Renal pelvis (tissue), 4 donors: ENCODE results near the gene BOLL. TPM values are rescaled to one million over a fixed set of nuclear protein-coding genes. Genes with fewer than 3 reads are reported as not detected.
"Not testable (repeated sequence)": the region's sequence is repeated elsewhere in the genome, so short reads cannot be mapped to it uniquely, and the experiment has no call there.

Experiments used
- DNase-seq: peaks from one replicate; pipeline ENCODE4 v3.0.0-alpha.2; 2013
- polyA plus RNA-seq, 3 donors: library from polyadenylated mRNA; unstranded; fragments of 120-200 nt; gene quantifications; one replicate each; pipeline ENCODE4 v1.2.1, GENCODE V29; 2013; ENCODE audit not compliant: insufficient read length in 3 of 3

Gene BOLL
- polyA plus RNA-seq, 3 donors: not detected

GRCh38 chr2:197707316-197708213, 77.6 kb downstream of the BOLL start:
- peak; percentile 28 for DNase-seq

GRCh38 chr2:197706839-197707207, 78.3 kb downstream of the BOLL start:
- DNase-seq: no peak

DNA sequence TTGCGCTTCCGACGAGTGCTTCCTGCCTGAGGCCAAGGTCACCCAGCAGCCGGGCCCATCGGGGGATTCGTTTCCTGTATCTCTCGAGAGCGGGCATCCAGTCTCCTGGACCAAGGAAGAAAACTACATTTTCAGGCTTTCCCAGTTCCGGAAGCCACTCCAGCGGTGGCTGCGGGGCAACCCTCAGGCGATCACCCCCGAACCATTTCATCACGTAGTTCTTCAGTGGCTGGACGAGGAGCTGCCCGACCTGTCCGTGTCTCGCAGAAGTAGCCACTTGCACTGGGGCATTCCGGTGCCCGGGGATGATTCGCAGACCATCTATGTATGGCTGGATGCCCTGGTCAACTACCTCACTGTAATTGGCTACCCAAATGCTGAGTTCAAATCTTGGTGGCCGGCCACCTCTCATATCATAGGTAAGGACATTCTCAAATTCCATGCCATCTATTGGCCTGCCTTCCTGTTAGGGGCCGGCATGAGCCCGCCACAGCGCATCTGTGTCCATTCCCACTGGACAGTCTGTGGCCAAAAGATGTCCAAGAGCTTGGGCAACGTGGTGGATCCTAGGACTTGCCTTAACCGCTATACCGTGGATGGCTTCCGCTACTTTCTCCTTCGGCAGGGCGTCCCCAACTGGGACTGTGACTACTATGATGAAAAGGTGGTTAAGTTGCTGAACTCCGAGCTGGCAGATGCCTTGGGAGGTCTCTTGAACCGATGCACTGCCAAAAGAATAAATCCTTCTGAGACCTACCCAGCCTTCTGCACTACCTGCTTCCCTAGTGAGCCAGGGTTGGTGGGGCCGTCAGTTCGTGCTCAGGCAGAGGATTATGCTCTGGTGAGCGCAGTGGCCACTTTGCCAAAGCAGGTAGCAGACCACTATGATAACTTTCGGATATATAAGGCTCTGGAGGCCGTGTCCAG, 78.9 kb downstream of the BOLL start:
- no peak for DNase-seq

DNA sequence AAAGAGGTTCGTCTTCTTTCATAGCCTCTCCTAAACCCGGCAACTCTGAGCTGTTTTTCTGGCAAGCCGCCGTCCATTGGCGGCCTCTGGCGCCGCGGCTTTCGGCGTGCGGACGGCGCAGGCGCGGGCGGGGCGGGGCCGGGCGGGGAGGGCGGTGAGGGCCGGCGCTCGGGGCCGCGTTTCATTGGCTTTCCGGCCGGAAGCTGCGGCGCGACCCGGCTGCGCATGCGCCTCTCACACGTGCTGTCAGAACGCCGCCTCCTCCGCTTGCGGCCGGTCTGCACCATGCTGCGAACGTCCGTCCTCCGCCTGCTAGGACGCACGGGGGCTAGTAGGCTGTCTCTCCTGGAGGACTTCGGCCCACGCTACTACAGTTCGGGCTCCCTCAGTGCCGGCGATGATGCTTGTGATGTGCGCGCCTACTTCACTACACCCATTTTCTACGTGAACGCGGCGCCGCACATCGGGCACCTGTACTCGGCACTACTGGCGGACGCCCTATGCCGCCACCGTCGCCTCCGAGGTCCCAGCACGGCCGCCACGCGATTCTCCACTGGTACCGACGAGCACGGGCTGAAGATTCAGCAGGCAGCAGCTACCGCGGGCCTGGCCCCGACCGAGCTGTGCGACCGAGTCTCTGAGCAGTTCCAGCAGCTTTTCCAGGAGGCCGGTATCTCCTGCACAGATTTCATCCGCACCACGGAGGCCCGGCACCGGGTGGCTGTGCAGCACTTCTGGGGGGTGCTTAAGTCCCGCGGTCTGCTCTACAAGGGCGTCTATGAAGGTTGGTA, 79.8 kb downstream of the BOLL start, which contains the start of gene MARS2:
MARS2 (plus strand) TSS at position 249 of the 791 bp plus-strand sequence; CDS start at position 286, 37 bp downstream.
- DNase-seq: peak; percentile 91

GRCh38 chr2:197704434-197705120, 80.5 kb downstream of the BOLL start:
- DNase-seq: no peak

DNA sequence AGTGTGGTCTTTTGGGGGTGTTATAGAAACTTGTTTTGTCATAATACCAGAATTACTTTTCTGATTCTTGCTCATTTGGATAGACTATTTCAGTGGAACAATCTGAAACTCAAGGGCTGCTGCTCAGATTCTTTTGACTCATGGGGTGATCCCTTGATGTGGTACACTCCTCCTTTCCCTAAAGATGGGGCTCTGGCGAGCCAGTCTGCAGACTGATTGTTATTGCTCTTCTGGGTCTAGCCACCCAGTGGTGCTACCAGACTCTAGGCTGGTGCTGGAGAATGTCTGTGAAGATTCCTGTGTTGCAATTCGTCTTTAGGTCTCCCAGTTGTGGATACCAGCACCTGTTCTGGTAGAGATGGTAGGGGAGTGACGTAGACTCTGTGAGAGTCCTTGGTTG, 84.2 kb downstream of the BOLL start:
- no peak for DNase-seq

DNA sequence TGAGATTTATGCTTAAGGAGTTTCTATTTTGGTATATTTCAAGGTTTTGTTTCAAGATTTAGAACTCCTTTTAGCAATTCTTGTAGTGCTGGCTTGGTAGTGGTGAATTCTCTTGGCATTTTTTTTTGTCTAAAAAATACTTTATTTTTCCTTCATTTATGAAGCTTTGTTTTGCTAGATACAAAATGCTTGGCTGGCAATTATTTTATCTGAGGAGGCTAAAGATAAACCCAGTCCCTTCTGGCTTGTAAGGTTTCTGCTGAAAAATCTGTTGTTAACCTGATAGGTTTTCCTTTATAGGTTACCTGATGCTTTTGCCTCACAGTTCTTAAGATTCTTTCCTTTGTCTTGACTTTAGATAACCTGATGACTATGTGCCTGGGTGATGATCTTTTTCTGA, 85.4 kb downstream of the BOLL start:
- not testable (repeated sequence) for DNase-seq

- not testable (repeated sequence) for DNase-seq
These were observed 88.5 kb downstream of the BOLL start for GRCh38 chr2:197696571-197696970.

- DNase-seq: not testable (repeated sequence)
These were observed 89.1 kb downstream of the BOLL start for GRCh38 chr2:197695971-197696370.

GRCh38 chr2:197695206-197695605, 89.9 kb downstream of the BOLL start:
- not testable (repeated sequence) for DNase-seq

- DNase-seq: no peak
These were observed 107.6 kb downstream of the BOLL start for GRCh38 chr2:197677483-197677882.

DNA sequence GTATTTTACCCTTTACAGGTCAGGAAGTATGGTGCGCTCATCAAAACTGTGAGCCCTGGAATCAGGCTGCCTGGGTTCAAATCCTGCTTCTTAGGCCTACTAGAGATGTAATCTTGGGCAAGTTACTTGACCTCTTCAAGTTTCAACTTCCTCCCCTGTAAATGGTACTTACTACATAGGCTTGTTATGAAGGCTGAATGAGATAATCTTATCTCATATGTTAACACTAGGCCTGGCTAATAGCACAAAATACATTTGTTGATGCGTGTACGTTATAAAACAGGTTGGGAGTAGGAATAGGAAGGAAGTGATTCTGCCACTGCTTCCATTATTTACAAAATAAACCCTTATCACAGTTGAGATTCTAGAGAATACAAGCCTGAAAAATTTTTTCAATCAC, 108.1 kb downstream of the BOLL start:
- DNase-seq: no peak

Other genes with a start within 250 kb of the BOLL start
- gene RFTN2, start 109.7 kb downstream of the BOLL start, polyA plus RNA-seq: 10 to 100 TPM; 14.5 to 18.3 (median 16.3) TPM
- 1 to 10 TPM; 7.6 to 8.7 (median 8.2) TPM for gene MARS2, start 80.0 kb downstream of the BOLL start, polyA plus RNA-seq
- gene PLCL1, start 19.3 kb upstream of the BOLL start, polyA plus RNA-seq: 10 to 100 TPM; 13.9 to 16.6 (median 14.2) TPM